HG03460 (cell line): Measurements from ENCODE around the gene SFTA2.

Source experiments
- ATAC-seq: cut with Tn5 transposase; IDR thresholded peaks from one replicate; pipeline ENCODE4 v1.9.1; 2021; ENCODE audit not compliant: unreplicated experiment

SFTA2 gene

GRCh38 chr6:30891816-30892538, 40.0 kb downstream of the SFTA2 start:
- no peak for ATAC-seq

GRCh38 chr6:30891450-30891723, 40.6 kb downstream of the SFTA2 start:
- no peak for ATAC-seq

GRCh38 chr6:30890646-30891449, 41.1 kb downstream of the SFTA2 start:
- ATAC-seq = no peak

GRCh38 chr6:30889921-30890645, 41.9 kb downstream of the SFTA2 start:
- ATAC-seq = no peak

GRCh38 chr6:30889496-30889885, 42.5 kb downstream of the SFTA2 start:
- no peak for ATAC-seq

- ATAC-seq = no peak
Observed at GRCh38 chr6:30888816-30889495, 43.0 kb downstream of the SFTA2 start.

GRCh38 chr6:30887901-30888815, 43.8 kb downstream of the SFTA2 start:
- no peak for ATAC-seq

GRCh38 chr6:30886897-30887255, 45.1 kb downstream of the SFTA2 start:
- no peak for ATAC-seq

- no peak for ATAC-seq
Observed at GRCh38 chr6:30885999-30886896, 45.7 kb downstream of the SFTA2 start.

GRCh38 chr6:30885481-30885998, 46.4 kb downstream of the SFTA2 start:
- no peak for ATAC-seq

- no peak for ATAC-seq
Observed at GRCh38 chr6:30884521-30885480, 47.2 kb downstream of the SFTA2 start.

- ATAC-seq = no peak
Observed at GRCh38 chr6:30883685-30884520, 48.1 kb downstream of the SFTA2 start, which contains the start of gene DDR1. DDR1 (plus strand) TSS chr6:30884519; CDS start chr6:30888730, 4,211 bp downstream.

GRCh38 chr6:30882759-30883684, 48.9 kb downstream of the SFTA2 start:
- no peak for ATAC-seq

- ATAC-seq = no peak
Observed at GRCh38 chr6:30882204-30882758, 49.7 kb downstream of the SFTA2 start.

GRCh38 chr6:30881392-30882203, 50.4 kb downstream of the SFTA2 start:
- ATAC-seq = no peak
